H9 (cell line): ENCODE results near the gene TRIM23. TPM values are rescaled to one million over a fixed set of nuclear protein-coding genes. Genes with fewer than 3 reads are reported as not detected.

Experiments used
- DNase-seq: peaks from one replicate; pipeline ENCODE4 v3.0.0-alpha.2; 2017
- H2AFZ ChIP-seq: one replicate; pipeline ENCODE4 v1.6.1; 2013; ENCODE audit warnings: mild to moderate bottlenecking, low read length, control low read depth, moderate library complexity
- H2AK5ac ChIP-seq: 2 replicates; pipeline ENCODE4 v1.6.1; 2013; ENCODE audit warnings: low read length, control low read depth, mixed read lengths; ENCODE audit not compliant: insufficient read length
- H2BK120ac ChIP-seq: one replicate; pipeline ENCODE4 v1.6.1; 2013; ENCODE audit warnings: low read depth, mild to moderate bottlenecking, low read length, control low read depth, inconsistent platforms; ENCODE audit not compliant: poor library complexity, severe bottlenecking
- H2BK12ac ChIP-seq: 2 replicates; pipeline ENCODE4 v1.6.1; 2013; ENCODE audit warnings: low read length, control low read depth, mixed read lengths, low read depth; ENCODE audit not compliant: insufficient read length
- H2BK15ac ChIP-seq: 2 replicates; pipeline ENCODE4 v1.6.1; 2013; ENCODE audit warnings: low read depth, low read length, control low read depth
- H2BK20ac ChIP-seq: one replicate; pipeline ENCODE4 v1.6.1; 2013; ENCODE audit warnings: low read depth, mild to moderate bottlenecking, low read length, control low read depth, inconsistent platforms; ENCODE audit not compliant: poor library complexity, severe bottlenecking
- H2BK5ac ChIP-seq: 2 replicates; pipeline ENCODE4 v1.6.1; 2013; ENCODE audit warnings: low read length, control low read depth, mixed read lengths; ENCODE audit not compliant: insufficient read length
- H3K14ac ChIP-seq: 2 replicates; pipeline ENCODE4 v1.6.1; 2013; ENCODE audit warnings: low read length, control low read depth; ENCODE audit not compliant: insufficient read depth
- H3K18ac ChIP-seq: 2 replicates; pipeline ENCODE4 v1.6.1; 2013; ENCODE audit warnings: low read depth, mild to moderate bottlenecking, mixed read lengths, low read length, control low read depth; ENCODE audit not compliant: insufficient read length
- H3K23ac ChIP-seq: 2 replicates; pipeline ENCODE4 v1.6.1; 2013; ENCODE audit warnings: low read length, control low read depth, mixed read lengths, low read depth; ENCODE audit not compliant: insufficient read length
- H3K23me2 ChIP-seq: 2 replicates; pipeline ENCODE4 v1.6.1; 2013; ENCODE audit warnings: low read depth, mild to moderate bottlenecking, mixed read lengths, low read length, control low read depth; ENCODE audit not compliant: insufficient read length, poor library complexity, severe bottlenecking
- H3K27ac ChIP-seq: 2 replicates; pipeline ENCODE4 v1.5.1; 2013; ENCODE audit warnings: low read length, control low read depth, mixed read lengths, low read depth; ENCODE audit not compliant: insufficient read length
- H3K27me3 ChIP-seq: 2 replicates; pipeline ENCODE4 v1.6.1; 2013; ENCODE audit warnings: low read length, control low read depth, inconsistent platforms; ENCODE audit not compliant: insufficient read depth
- H3K4ac ChIP-seq: 2 replicates; pipeline ENCODE4 v1.6.1; 2013; ENCODE audit warnings: low read depth, mild to moderate bottlenecking, control low read depth, inconsistent platforms, low read length, moderate library complexity
- H3K4me1 ChIP-seq: 2 replicates; pipeline ENCODE4 v1.6.1; 2013; ENCODE audit warnings: low read length, control low read depth, inconsistent platforms; ENCODE audit not compliant: insufficient read depth
- H3K4me2 ChIP-seq: 2 replicates; pipeline ENCODE4 v1.6.1; 2013; ENCODE audit warnings: low read length, control low read depth, mixed read lengths; ENCODE audit not compliant: insufficient read length, insufficient read depth
- H3K56ac ChIP-seq: 2 replicates; pipeline ENCODE4 v1.6.1; 2013; ENCODE audit warnings: low read depth, mild to moderate bottlenecking, mixed read lengths, low read length, control low read depth; ENCODE audit not compliant: insufficient read length
- H3K79me1 ChIP-seq: 2 replicates; pipeline ENCODE4 v1.6.1; 2013; ENCODE audit warnings: low read depth, mild to moderate bottlenecking, moderate library complexity, low read length, control low read depth, inconsistent platforms; ENCODE audit not compliant: insufficient read depth, poor library complexity, severe bottlenecking
- H3K79me2 ChIP-seq: 2 replicates; pipeline ENCODE4 v1.6.1; 2013; ENCODE audit warnings: low read length, control low read depth, inconsistent platforms; ENCODE audit not compliant: insufficient read depth
- H3K9ac ChIP-seq: 2 replicates; pipeline ENCODE4 v1.6.1; 2013; ENCODE audit warnings: low read length, control low read depth, mixed read lengths; ENCODE audit not compliant: insufficient read length; ENCODE audit errors: extremely low read depth
- H3K9me3 ChIP-seq: one replicate; pipeline ENCODE4 v1.6.1; 2013; ENCODE audit warnings: low read depth, low read length, inconsistent platforms; ENCODE audit not compliant: control insufficient read depth
- H3T11ph ChIP-seq: one replicate; pipeline ENCODE4 v1.6.1; 2013; ENCODE audit warnings: mild to moderate bottlenecking, low read length, control low read depth, inconsistent platforms
- H4K20me1 ChIP-seq: one replicate; pipeline ENCODE4 v1.6.1; 2013; ENCODE audit not compliant: control insufficient read depth, insufficient read length, insufficient read depth
- H4K5ac ChIP-seq: 2 replicates; pipeline ENCODE4 v1.6.1; 2013; ENCODE audit warnings: low read depth, mild to moderate bottlenecking, mixed read lengths, low read length, control low read depth; ENCODE audit not compliant: insufficient read length
- H4K8ac ChIP-seq: replicated peaks from 2 replicates; pipeline ENCODE4 v1.6.1; 2013; ENCODE audit warnings: low read length, control low read depth, mixed read lengths, low read depth; ENCODE audit not compliant: insufficient read length
- H4K91ac ChIP-seq: 2 replicates; pipeline ENCODE4 v1.6.1; 2013; ENCODE audit warnings: low read depth, mild to moderate bottlenecking, moderate library complexity, mixed read lengths, low read length, control low read depth; ENCODE audit not compliant: insufficient read length
- H3K27ac Mint-ChIP-seq, 3 experiments: 2 replicates in 2 of 3; 3 replicates in 1 of 3; pipeline ENCODE4 v1.8.0; 2020 to 2021; ENCODE audit warnings: mixed read lengths in 3 of 3, mild to moderate bottlenecking in 1 of 3, moderate library complexity in 1 of 3
- H3K27me3 Mint-ChIP-seq: 2 replicates; pipeline ENCODE4 v1.8.0; 2021; ENCODE audit warnings: low read depth, mild to moderate bottlenecking, moderate library complexity, mixed read lengths
- H3K36me3 Mint-ChIP-seq, 3 experiments: 2 replicates in 2 of 3; 3 replicates in 1 of 3; pipeline ENCODE4 v1.8.0; 2020 to 2021; ENCODE audit warnings: low read depth in 3 of 3, mixed read lengths in 3 of 3; ENCODE audit not compliant: insufficient read depth in 1 of 3
- H3K4me1 Mint-ChIP-seq, 2 experiments: 2 replicates each; pipeline ENCODE4 v1.8.0; 2020; ENCODE audit warnings: mixed read lengths in 2 of 2
- H3K4me3 Mint-ChIP-seq, 2 experiments: 2 replicates in 1 of 2; 3 replicates in 1 of 2; pipeline ENCODE4 v1.8.0; 2020 to 2021; ENCODE audit warnings: mild to moderate bottlenecking in 2 of 2, mixed read lengths in 2 of 2, moderate library complexity in 1 of 2
- H3K9me3 Mint-ChIP-seq, 2 experiments: 2 replicates in 1 of 2; 3 replicates in 1 of 2; pipeline ENCODE4 v1.8.0; 2020; ENCODE audit warnings: mild to moderate bottlenecking in 2 of 2, mixed read lengths in 2 of 2, moderate library complexity in 1 of 2
- WGBS: extraction: QIAGEN DNeasy Blood & Tissue Kit; methylation state at CpG from one replicate; pipeline ENCODE4 v1.1.7; 2013; ENCODE audit warnings: missing lambda C conversion rate, low lambda C conversion rate, mixed read lengths; ENCODE audit not compliant: insufficient read length; ENCODE audit errors: extremely low coverage; 5-methylcytosine and 5-hydroxymethylcytosine counted together
- total RNA-seq: library from RNA; stranded (reverse); gene quantifications from 2 replicates; pipeline ENCODE4 v1.2.1, GENCODE V29; 2021
- TF ChIP-seq, protein P1 (sequence below): fragments of 200-600 bp; sonication (generic); conservative IDR thresholded peaks from 3 replicates; pipeline ENCODE4 v1.8.0; 2021; ENCODE audit warnings: antibody characterized with exemption, mild to moderate bottlenecking

The TRIM23 gene
- total RNA-seq, 1 experiment from 2014 or later, result 12.9 TPM

- no peak overlapping the region for H4K5ac ChIP-seq
- H3K9me3 Mint-ChIP-seq, result no peaks in the 10 kb centered on the region
- H2BK5ac ChIP-seq, result no peak overlapping the region
- no peak overlapping the region for H3K4ac ChIP-seq
- H2BK20ac ChIP-seq, result no peak overlapping the region
- no peaks in the 10 kb centered on the region for H3K23me2 ChIP-seq
- H3K4me3 Mint-ChIP-seq, result no peak overlapping the region
- H3K14ac ChIP-seq, result no peak overlapping the region
- no peak overlapping the region for H3K23ac ChIP-seq
- no peaks in the 10 kb centered on the region for H3K9me3 ChIP-seq
- H2AFZ ChIP-seq, result no peak overlapping the region
- no peaks in the 10 kb centered on the region for H3K27me3 Mint-ChIP-seq
- H3K27ac ChIP-seq, result no peak overlapping the region
- TF ChIP-seq, protein P1, sequence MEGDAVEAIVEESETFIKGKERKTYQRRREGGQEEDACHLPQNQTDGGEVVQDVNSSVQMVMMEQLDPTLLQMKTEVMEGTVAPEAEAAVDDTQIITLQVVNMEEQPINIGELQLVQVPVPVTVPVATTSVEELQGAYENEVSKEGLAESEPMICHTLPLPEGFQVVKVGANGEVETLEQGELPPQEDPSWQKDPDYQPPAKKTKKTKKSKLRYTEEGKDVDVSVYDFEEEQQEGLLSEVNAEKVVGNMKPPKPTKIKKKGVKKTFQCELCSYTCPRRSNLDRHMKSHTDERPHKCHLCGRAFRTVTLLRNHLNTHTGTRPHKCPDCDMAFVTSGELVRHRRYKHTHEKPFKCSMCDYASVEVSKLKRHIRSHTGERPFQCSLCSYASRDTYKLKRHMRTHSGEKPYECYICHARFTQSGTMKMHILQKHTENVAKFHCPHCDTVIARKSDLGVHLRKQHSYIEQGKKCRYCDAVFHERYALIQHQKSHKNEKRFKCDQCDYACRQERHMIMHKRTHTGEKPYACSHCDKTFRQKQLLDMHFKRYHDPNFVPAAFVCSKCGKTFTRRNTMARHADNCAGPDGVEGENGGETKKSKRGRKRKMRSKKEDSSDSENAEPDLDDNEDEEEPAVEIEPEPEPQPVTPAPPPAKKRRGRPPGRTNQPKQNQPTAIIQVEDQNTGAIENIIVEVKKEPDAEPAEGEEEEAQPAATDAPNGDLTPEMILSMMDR, result no peak
- H3K79me2 ChIP-seq, result no peaks in the 10 kb centered on the region
- H3K79me1 ChIP-seq, result no peaks in the 10 kb centered on the region
- H3K18ac ChIP-seq, result no peak overlapping the region
- H3K56ac ChIP-seq, result no peak overlapping the region
- no peak overlapping the region for H2BK12ac ChIP-seq
- no peak overlapping the region for H4K91ac ChIP-seq
- no peaks in the 10 kb centered on the region for H3K4me1 Mint-ChIP-seq
- no peak overlapping the region for H2AK5ac ChIP-seq
- H3K4me2 ChIP-seq, result no peak overlapping the region
- no peak overlapping the region for H4K8ac ChIP-seq
- H3K36me3 Mint-ChIP-seq, result peaks cover 0 to 8% (median 0%) of the 10 kb centered on the region in 3 experiments; a peak in 1 of 7 replicates
- no peak overlapping the region for H3K9ac ChIP-seq
- no peak overlapping the region for H2BK120ac ChIP-seq
- no CpG with 5 or more reads among the region's 2 CpGs for WGBS
- H3T11ph ChIP-seq, result no peak overlapping the region
- no peak for DNase-seq
- H3K27me3 ChIP-seq, result no peaks in the 10 kb centered on the region
- H2BK15ac ChIP-seq, result no peak overlapping the region
- H3K27ac Mint-ChIP-seq, result no peak overlapping the region; a peak in 1 of 7 replicates
- H3K4me1 ChIP-seq, result no peaks in the 10 kb centered on the region
- H4K20me1 ChIP-seq, result no peaks in the 10 kb centered on the region
Observed at GRCh38 chr5:65654713-65655112, 30.6 kb upstream of the TRIM23 start.
